ENCODE measurements around the gene HDAC7.
"Not testable (repeated sequence)": the region's sequence is repeated elsewhere in the genome, so short reads cannot be mapped to it uniquely, and the experiment has no call there.

HDAC7 gene

DNA sequence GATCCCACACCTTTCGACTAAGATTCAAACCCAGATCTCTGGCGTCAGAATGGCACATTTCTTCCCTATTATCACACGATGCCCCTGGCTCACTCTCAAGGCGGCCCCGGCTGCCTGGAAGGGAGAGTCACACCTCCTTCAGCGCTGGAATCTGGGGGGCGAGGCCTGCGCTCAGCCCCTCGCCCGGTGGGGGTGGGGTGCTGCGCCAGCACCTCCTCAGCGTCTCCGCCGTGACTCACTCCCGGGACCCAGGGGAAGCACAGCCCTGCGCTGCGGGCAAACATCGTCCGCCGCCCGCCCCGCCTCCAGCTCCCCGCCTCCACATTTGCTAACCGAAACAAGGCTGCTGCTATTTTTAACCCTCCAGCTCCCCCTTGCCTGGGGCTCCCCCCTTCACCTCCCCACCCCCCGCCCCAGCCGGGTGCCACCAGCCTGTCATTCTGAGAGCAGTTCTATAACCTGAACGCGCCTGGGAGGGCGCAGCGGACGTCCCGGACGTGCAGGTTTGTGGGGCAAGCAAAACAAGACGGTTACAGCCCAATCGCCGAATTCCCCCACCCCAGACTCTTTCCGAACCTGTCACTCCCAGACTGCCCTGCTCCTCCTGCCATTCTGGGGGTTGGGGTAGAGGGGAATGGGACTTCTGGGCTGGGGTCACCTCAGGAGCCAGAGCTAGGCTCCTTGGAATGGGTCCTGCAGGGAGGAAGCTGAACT lies 6.7 kb downstream of the HDAC7 start:
- DNase-seq (ENCODE audit: low read depth in 2 of 2), result peak; percentile 84 to 85

DNA sequence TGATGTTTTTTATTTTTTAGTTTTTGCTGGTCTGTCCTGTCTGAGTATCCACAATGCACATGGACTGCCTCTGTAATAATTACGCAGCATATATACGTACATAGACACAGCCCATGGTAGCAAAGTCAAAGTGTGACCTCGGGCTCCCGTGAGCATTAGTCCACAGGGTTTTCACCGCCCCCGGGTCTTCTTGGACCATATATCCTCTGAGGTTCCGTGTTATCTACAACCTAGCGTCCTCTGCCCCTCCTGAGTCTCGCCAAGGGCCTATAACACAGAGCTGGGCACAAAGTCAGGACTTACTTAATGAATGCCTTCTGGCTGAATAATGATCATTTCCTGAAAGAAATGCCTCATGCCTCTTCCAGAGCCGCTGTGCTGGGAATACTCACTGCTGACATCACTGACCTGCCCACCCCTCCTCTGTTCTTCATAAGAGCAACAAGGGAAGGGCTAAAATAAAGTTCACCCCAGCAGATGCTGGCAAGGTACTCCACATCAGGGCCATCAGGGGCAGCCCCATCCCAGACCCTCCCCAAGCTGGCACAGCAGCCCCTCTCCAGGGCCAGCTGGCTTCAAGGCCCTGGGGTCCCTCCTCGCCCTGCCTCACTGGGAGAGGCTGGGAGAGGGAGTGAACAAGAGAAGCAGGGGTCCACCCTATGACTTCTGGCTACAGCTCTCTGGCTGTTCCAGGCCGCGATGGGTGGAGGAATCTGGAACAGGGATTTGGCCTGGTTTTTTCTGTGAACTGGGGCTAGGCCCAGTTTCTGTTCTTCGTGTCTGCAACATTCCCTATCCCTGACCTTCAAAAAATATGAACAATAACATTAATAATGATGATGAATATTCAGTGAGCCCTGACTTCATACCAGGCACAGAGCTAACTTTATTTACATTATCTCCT lies 7.9 kb downstream of the HDAC7 start:
- peak; percentile 35 to 37 for DNase-seq (ENCODE audit: low read depth in 2 of 2)

GRCh38 chr12:47811072-47811396 lies 8.7 kb downstream of the HDAC7 start:
- no peak for DNase-seq (ENCODE audit: low read depth in 2 of 2)

GRCh38 chr12:47809518-47809917 lies 10.2 kb downstream of the HDAC7 start:
- DNase-seq (ENCODE audit: low read depth in 2 of 2), result not testable (repeated sequence)

DNA sequence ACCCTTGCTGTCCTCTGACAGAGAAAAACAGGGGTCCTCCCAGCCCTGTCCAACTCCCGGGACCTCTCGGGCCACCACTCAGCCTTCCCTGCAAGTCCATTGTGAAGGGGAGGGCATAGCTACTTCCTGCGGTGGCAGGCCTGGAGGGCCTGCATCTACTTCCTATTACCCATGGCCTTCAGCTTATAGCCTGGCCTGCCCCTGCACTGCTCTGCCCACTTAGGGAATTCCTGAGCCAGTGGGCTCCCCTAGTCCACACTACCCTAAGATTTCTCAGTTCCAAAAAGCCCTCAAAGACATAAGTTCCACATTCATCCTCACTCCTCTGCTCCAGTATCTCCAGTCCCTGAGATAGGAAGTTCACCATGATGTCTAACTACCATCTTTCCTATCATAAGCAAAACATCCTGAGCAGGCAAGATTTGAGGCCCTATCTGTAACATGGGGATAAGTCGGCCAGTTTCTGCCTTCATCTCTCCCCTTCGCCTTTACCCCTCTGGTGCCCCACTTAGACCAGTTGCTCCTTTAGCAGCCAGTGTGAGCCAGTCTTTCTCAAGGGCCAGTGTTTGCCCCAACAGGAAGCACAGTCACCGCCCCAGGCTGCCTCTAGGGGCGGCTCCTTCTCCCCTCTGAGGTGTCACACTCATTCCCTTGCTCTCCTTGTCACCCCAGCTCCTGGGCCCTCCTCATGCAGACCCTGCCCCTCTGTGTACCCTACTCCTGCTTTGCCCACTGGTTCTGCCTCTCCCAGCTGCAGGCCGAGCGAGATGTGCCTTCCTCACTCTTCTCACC lies 10.9 kb downstream of the HDAC7 start:
- DNase-seq (ENCODE audit: low read depth in 2 of 2), result no peak

DNA sequence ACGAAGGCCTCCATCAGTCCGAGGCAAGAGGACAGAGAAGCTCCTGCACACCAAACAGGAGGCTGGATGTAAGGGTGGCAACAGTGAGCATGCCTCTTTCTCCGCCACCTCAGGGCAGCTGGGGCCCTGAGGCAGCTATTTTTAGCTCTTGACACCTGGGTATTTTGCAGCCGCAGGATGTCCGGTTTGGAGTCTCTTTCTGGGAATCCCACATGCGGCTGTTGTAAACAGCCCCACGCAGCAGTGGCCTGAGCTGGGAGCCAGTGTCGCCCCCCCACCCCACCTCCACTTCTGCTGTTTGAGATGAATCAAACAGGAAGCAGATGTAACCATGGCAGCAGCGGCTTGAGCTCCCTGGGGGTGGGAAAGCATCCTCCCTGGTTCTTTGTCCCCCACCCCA lies 11.7 kb downstream of the HDAC7 start:
- no peak for DNase-seq (ENCODE audit: low read depth in 2 of 2)

GRCh38 chr12:47807338-47807737 lies 12.4 kb downstream of the HDAC7 start:
- no peak for DNase-seq (ENCODE audit: low read depth in 2 of 2)

- DNase-seq (ENCODE audit: low read depth in 2 of 2), result no peak
Observed at GRCh38 chr12:47805417-47805816, 14.3 kb downstream of the HDAC7 start.

DNA sequence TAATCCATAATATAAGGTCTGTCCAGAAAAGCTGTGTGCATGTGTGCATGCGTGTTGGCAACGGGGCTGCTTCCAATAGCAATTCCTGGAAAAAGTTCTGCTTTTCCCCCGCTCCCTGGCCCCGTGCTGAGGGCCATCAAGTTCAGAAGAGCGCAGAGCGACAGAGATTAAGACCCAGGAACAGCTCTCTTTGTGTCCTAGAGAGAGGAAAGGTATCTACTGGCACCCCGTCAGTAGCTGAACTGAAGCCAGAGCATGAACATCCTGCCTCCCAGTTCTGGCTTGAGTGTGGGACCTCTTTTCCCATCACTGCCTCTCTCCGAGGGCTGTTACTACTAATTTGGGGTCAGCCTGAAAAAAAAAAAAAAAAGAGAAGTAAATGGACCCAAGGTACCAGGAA lies 15.5 kb downstream of the HDAC7 start:
- no peak for DNase-seq (ENCODE audit: low read depth in 2 of 2)

DNA sequence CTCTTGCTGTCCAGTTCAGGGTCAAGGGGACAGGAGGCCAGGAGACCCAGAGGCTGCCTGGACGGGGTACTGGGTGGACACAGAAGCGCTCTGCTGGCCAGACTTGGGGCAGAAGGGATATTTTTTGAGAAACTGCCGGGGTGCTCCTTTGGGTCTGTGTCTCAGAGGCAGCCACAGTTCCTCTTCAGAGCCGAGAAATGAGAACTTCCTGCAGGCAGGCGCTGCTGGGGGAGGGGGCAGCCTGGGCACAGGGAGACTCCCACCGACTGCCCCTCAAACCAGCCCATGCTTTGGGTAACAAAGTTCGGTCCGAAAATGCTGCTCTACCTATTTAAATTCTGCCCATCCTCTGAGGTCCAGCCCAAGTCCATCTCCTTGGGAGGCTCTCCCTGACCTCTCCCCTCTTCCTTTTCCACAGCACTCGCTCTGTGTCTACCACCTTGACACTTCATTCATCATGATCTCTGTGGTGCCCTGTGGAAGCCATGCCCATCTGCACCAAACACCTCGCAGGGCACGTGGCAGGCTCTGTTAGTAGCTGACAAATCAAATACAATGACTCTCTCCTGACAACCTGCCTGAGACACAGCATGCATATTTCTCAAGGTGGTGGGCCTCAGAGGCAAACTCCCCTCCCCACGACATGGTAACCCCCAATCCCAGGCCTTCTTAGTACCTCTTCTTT lies 16.4 kb downstream of the HDAC7 start:
- no peak for DNase-seq (ENCODE audit: low read depth in 2 of 2)

- DNase-seq (ENCODE audit: low read depth in 2 of 2), result no peak
Observed at GRCh38 chr12:47802312-47802711, 17.4 kb downstream of the HDAC7 start.

GRCh38 chr12:47801904-47802246 lies 17.8 kb downstream of the HDAC7 start:
- DNase-seq (ENCODE audit: low read depth in 2 of 2), result no peak

DNA sequence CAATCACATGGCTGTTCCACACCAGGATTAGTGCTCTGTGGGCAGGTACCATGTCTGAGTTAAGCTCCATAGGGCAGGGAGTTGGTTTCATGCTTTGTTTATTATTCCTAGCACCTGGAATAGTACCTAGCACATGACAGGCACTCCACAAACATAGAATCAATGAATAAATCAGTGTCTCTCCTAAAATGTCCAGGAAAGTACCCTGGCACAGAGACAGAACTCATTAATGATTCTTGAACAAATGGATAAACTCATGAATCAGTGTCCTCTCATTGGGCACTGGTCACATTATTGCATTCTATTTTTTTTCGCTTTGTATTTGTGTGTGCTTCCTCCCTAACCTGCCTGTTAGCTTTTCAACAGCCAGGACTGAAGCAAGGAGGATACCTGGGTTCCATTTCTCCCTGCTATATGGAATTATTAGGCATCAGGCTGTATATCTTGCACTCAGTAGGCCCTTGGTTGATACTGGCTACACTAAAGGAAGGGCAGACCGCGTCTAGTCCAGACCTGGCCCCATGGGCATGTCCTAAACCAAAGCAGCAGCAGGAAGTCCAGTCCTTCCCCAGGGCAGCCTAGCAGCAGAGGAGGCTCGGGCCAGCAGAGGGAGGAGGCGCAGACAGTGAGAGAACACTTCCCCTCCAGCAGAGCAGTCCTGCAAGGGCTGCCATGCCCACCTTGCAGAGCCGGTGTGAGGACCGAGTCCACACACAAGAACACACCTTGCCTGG lies 18.4 kb downstream of the HDAC7 start:
- no peak for DNase-seq (ENCODE audit: low read depth in 2 of 2)

- no peak for DNase-seq (ENCODE audit: low read depth in 2 of 2)
Observed at GRCh38 chr12:47800582-47800981, 19.1 kb downstream of the HDAC7 start.

DNA sequence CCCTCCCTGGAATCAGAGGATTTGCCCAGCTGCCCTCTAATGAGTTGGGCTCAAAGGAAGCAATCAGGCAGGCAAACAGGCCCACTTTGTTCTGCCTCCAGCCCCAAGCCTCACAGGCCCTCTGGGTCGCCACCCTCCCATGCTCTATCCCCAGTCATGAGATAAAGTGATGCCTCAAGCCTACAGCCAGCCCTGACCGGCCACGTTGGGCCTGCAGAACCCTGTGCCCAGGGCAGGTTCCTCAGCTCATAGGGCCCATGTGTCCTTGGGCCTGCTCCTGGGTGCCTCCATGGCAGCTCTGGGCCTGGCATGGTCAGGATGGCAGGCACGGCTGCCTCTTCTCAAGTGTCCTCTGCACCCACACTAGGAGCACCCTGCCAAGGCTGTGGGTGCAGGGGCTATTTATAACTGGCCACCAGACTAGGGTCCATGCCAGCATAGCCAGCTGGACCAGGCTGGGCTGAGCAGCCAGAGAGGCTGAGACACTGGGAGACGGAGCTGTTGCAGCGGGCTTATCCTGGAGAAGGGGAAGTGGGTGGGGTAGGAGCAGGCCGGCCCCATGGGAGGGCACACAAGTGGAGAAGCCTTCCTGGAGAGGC lies 20.2 kb downstream of the HDAC7 start:
- no peak for DNase-seq (ENCODE audit: low read depth in 2 of 2)

- DNase-seq (ENCODE audit: low read depth in 2 of 2), result no peak
Observed at GRCh38 chr12:47798382-47798948, 21.2 kb downstream of the HDAC7 start.

DNA sequence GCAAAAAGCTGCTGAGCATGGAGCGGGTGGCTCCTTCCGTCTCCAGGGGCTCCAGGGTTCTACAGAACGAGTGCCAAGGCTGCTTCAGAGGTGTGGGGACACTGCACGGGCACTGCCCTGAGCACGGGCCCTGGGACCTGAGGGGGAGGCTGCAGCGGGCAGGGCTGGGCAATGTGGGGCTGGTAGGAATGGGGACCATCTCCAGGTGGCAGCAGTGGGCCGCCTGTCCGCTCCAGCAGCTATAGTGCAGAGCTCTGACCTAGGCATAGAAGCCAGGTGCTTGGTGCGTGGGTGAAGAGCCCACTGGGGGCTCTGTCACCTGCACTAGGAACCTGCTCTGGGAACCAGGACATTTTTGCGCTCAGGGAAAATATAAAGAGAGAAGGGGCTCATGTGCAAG lies 22.3 kb downstream of the HDAC7 start:
- DNase-seq (ENCODE audit: low read depth in 2 of 2), result no peak

DNA sequence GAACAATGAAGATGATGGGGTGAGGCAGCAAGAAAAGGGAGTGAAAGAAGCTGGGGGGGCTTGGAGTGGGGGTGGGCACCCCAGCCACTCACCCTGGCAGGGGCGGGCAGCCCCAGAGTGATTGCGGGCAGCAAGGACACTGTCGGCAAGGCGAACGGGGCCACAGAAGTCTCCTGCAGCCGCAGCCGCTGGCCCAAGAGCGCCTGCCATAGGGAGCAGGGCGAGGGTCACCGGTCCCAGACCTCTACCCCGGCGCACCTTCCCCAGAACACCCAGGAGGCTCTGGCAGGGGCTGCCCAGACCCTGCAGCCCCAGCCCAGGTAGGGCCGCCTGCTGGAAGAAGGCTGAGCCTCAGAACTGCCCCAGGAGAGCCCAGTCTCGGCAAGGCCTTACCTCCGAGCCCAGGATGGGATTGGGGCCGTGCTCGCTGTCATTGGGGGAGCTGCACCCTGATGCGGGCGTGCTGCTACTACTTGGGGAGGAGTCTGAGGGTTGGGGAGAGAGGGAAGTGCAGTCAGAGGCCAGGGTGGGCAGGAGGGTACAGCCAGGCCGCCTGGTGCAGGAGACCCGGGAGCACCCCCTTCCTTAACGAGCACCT lies 23.8 kb downstream of the HDAC7 start:
- no peak for DNase-seq (ENCODE audit: low read depth in 2 of 2)

- DNase-seq (ENCODE audit: low read depth in 2 of 2), result no peak
Observed at GRCh38 chr12:47795121-47795813, 24.4 kb downstream of the HDAC7 start.

DNA sequence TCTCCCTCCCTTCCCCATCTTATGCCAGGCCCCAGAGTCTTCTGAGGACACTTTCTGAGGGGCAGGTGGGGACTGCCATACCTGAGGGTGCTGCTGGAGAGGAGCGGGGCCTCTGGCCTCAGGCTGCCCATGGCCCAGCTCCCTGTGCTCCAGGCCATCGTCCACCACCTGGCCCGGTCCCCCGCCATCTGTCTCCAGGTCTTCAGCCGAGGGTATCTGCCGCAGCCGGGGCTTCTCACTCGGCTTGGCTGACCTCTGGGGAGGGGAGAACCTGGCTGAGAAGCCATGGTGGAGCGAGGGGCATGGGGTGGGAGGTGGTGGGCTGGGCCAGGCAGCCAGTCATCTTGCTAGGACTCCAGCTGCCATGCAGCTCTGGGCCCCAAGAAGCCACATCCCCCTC lies 25.0 kb downstream of the HDAC7 start:
- DNase-seq (ENCODE audit: low read depth in 2 of 2), result no peak
